ENCODE measurements around the gene TCN2. TPM values are rescaled to one million over a fixed set of nuclear protein-coding genes. Genes with fewer than 3 reads are reported as not detected.

The TCN2 gene
- total and polyA plus RNA-seq, 9 of the 15 experiments (the other 6 are each of a cell fraction or from before 2014, with no cell fraction given): 0.88 to 5.4 (median 1.7) TPM

DNA sequence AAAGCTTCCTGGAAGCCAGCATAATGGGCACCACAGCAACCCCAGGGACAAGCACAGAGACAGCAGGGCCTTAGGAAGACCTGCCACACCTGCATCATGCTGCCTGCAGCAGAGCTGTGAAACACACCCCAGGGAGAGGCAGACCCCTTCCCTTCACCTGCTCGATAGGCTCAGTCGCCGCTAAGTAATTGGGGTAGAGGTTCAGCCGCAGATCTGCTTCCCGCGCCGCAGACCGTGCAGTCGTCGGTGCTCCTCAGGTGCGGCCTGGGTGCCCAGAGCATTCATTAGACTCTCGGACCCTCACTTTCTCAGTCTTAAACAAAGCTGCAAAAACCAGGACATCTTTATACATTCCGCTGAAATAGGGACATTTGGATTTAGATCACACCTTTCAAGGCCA lies 57.8 kb downstream of the TCN2 start:
- H3K36me3 ChIP-seq (ENCODE audit: control insufficient read depth, insufficient read depth, low read length): no peaks in the 10 kb centered on the region
- FAIRE-seq: no peak
- H3K79me2 ChIP-seq (ENCODE audit: control insufficient read depth, insufficient read depth, low read length): no peaks in the 10 kb centered on the region
- no peaks in the 10 kb centered on the region for H3K27me3 ChIP-seq (ENCODE audit: control insufficient read depth in 2 of 2, insufficient read depth in 2 of 2, low read length in 2 of 2)
- in situ Hi-C loops (cut with MboI): no loop called here
- DNase-seq (ENCODE audit: extremely low read depth in 1 of 4, low spot score in 3 of 4): no peak
- 88% methylated on average over 4 of the region's 13 CpGs for WGBS (ENCODE audit: insufficient coverage, low coverage, missing lambda C conversion rate)
- TF ChIP-seq MIER1 (IDR thresholded peaks at IDR 0.05; ENCODE audit: low read depth) (no peak), ZNF354B (CRISPR knock-in tag; IDR thresholded peaks at IDR 0.05) (no peak)
- intact Hi-C loops (cut with micrococcal nuclease): loop anchor here (10.0 kb wide), 1 partner anchor 90 kb away; no protein-coding TSS in a partner anchor
- ChIA-PET CTCF (ENCODE audit: low intra/inter-chr PET ratio) (no interaction called here), POLR2A (interaction anchor here (0.6 to 1.0 kb wide), 3 partner anchors 14 to 1292 kb away, joined by 3 to 5 read pairs (median 4); partner anchors contain the start of gene TCN2)
- no peaks in the 10 kb centered on the region for H3K9me1 ChIP-seq (ENCODE audit: control insufficient read depth, insufficient read depth, low read length)
- no peak overlapping the region for H3K4me2 ChIP-seq (ENCODE audit: insufficient read depth, low read length)
- no peak overlapping the region for H3K4me3 ChIP-seq
- H3K27ac ChIP-seq (ENCODE audit: extremely low read depth, low read depth, low read length): no peak overlapping the region
- no peaks in the 10 kb centered on the region for H3K9me3 ChIP-seq (replicated peaks; ENCODE audit: control insufficient read depth, insufficient read depth, low read depth, low read length)
- no peaks in the 10 kb centered on the region for H4K20me1 ChIP-seq (replicated peaks; ENCODE audit: control insufficient read depth, insufficient read depth, low read length)
- no peak overlapping the region for H3K9ac ChIP-seq (ENCODE audit: insufficient read depth in 1 of 2, low read depth in 2 of 2, low read length in 2 of 2)
- BruUV-seq (replicated peaks): no TSS peak
- H2AFZ ChIP-seq (ENCODE audit: low read depth, low read length): no peak overlapping the region
- no peak for ATAC-seq
- H3K4me1 ChIP-seq (replicated peaks in 1 of 2; ENCODE audit: control insufficient read depth in 2 of 2, insufficient read depth in 2 of 2, low read length in 2 of 2): peaks cover 7 to 16% of the 10 kb centered on the region in 2 experiments; a peak in 3 of 5 replicates

DNA sequence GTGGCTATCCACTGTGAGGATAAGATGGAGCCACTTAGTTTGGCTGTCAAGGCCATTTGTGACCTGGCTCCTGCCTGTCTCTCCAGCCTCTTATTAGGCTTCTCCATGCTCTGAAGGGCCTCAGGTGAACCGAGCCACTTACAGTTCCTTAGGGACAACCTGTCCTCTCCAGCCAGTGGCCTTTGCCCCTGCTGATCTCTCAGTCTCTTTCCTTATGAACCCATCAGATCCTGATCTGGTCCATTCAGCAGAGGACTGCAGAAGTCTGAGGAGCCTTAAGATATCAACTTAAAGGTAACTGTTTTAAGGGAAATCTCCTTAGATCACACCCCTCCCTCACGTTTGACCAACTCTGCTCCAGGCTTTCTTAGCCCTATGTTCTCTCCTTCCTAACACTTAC lies 58.3 kb downstream of the TCN2 start:
- Histone ChIP-seq H3K9ac (ENCODE audit: insufficient read depth in 1 of 2, low read depth in 2 of 2, low read length in 2 of 2) (no peak overlapping the region), H4K20me1 (replicated peaks; ENCODE audit: control insufficient read depth, insufficient read depth, low read length) (no peaks in the 10 kb centered on the region), H2AFZ (ENCODE audit: low read depth, low read length) (no peak overlapping the region), H3K27me3 (ENCODE audit: control insufficient read depth in 2 of 2, insufficient read depth in 2 of 2, low read length in 2 of 2) (no peaks in the 10 kb centered on the region), H3K4me1 (replicated peaks in 1 of 2; ENCODE audit: control insufficient read depth in 2 of 2, insufficient read depth in 2 of 2, low read length in 2 of 2) (peaks cover 7 to 16% of the 10 kb centered on the region in 2 experiments; a peak in 3 of 5 replicates), H3K4me2 (ENCODE audit: insufficient read depth, low read length) (no peak overlapping the region), H3K79me2 (ENCODE audit: control insufficient read depth, insufficient read depth, low read length) (no peaks in the 10 kb centered on the region), H3K36me3 (ENCODE audit: control insufficient read depth, insufficient read depth, low read length) (no peaks in the 10 kb centered on the region), H3K4me3 (no peak overlapping the region), H3K9me3 (replicated peaks; ENCODE audit: control insufficient read depth, insufficient read depth, low read depth, low read length) (no peaks in the 10 kb centered on the region), H3K9me1 (ENCODE audit: control insufficient read depth, insufficient read depth, low read length) (no peaks in the 10 kb centered on the region), H3K27ac (ENCODE audit: extremely low read depth, low read depth, low read length) (no peak overlapping the region)
- DNase-seq (ENCODE audit: extremely low read depth in 1 of 4, low spot score in 3 of 4) (no peak), FAIRE-seq (no peak), ATAC-seq (no peak)
- ChIA-PET POLR2A (interaction anchor here (0.6 to 0.7 kb wide), 2 partner anchors 14 to 1292 kb away, joined by 4 to 5 read pairs; no protein-coding TSS in a partner anchor), CTCF (ENCODE audit: low intra/inter-chr PET ratio) (no interaction called here)
- no TSS peak for BruUV-seq (replicated peaks)
- TF ChIP-seq MAFF (IDR thresholded peaks at IDR 0.05; ENCODE audit: low read length) (no peak), MCM7 (IDR thresholded peaks at IDR 0.05) (no peak), SMC3 (conservative IDR thresholded peaks at IDR 0.05; ENCODE audit: insufficient read depth, low read depth, low read length) (no peak), RBM15 (IDR thresholded peaks at IDR 0.05; ENCODE audit: insufficient read depth, low read length) (no peak), ZNF551 (CRISPR knock-in tag; IDR thresholded peaks at IDR 0.05) (no peak), ZNF232 (CRISPR knock-in tag; IDR thresholded peaks at IDR 0.05) (no peak), STAG1 (CRISPR knock-in tag; IDR thresholded peaks at IDR 0.05; ENCODE audit: borderline replicate concordance) (no peak)
- TF ChIP-seq, protein P1, sequence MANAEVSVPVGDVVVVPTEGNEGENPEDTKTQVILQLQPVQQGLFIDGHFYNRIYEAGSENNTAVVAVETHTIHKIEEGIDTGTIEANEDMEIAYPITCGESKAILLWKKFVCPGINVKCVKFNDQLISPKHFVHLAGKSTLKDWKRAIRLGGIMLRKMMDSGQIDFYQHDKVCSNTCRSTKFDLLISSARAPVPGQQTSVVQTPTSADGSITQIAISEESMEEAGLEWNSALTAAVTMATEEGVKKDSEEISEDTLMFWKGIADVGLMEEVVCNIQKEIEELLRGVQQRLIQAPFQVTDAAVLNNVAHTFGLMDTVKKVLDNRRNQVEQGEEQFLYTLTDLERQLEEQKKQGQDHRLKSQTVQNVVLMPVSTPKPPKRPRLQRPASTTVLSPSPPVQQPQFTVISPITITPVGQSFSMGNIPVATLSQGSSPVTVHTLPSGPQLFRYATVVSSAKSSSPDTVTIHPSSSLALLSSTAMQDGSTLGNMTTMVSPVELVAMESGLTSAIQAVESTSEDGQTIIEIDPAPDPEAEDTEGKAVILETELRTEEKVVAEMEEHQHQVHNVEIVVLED (CRISPR knock-in tag; IDR thresholded peaks at IDR 0.05): no peak
- in situ Hi-C loops (cut with MboI) (no loop called here), intact Hi-C loops (cut with micrococcal nuclease) (loop anchor here (10.0 kb wide), 1 partner anchor 90 kb away; no protein-coding TSS in a partner anchor)
- WGBS (ENCODE audit: insufficient coverage, low coverage, missing lambda C conversion rate): 13% methylated on average over 2 of the region's 2 CpGs

Data from K562 (cell line).